AG09309 (cell line): ENCODE results near the gene MSRB3.

Experiments used
- DNase-seq: peaks from one replicate; pipeline ENCODE4 v3.0.0-alpha.2; 2010; ENCODE audit warnings: low read depth
- H3K4me3 ChIP-seq: 2 replicates; pipeline ENCODE4 v1.5.1; 2011; ENCODE audit warnings: mild to moderate bottlenecking, low read depth, low read length, moderate library complexity; ENCODE audit not compliant: control insufficient read depth
- CTCF ChIP-seq: IDR thresholded peaks from 2 replicates; pipeline ENCODE4 v1.5.1; 2011; ENCODE audit warnings: mild to moderate bottlenecking, low read depth, low read length, inconsistent platforms; ENCODE audit not compliant: insufficient read depth, control insufficient read depth; ENCODE audit errors: missing control alignments

Gene MSRB3

DNA sequence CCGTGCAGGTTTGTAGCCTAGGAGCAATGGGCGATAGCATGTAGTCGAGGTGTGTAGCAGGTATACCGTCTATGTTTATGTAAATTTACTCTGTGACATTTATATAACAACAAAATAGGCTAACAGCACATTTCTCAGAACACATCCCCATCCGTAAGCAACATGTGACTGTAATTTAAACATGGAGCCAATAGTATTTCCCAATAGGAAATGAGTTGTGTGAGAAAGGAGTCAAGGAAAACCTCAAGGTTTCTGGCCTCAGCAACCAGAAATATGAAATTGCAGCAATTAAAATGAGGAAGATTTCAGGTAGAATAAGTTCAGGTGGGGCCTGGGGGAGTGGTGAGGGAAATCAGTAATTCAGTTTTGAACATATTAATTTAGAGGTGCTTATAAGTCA, 136.0 kb downstream of the MSRB3 start:
- no peak overlapping the region for H3K4me3 ChIP-seq
- TF ChIP-seq CTCF, result no peak
- no peak for DNase-seq

DNA sequence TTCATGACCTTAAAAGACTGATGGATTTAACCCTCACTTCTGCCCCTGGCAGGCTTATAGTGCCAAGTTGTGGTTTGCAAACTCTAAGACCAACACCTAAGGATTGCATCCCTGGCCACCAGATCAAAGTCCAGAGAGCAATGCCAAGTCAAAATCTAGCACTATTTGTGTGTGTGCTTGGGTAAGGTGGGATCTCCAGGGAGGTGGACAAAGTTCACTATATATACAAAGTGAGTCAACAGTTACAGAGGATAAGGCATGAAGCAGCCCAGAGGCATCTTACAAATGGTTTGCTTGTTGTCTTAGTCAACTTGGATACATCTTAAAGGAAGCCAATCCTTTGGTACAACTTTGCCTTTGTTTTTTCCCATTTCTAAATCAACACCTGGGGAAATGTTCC, 137.3 kb downstream of the MSRB3 start:
- DNase-seq, result no peak

DNA sequence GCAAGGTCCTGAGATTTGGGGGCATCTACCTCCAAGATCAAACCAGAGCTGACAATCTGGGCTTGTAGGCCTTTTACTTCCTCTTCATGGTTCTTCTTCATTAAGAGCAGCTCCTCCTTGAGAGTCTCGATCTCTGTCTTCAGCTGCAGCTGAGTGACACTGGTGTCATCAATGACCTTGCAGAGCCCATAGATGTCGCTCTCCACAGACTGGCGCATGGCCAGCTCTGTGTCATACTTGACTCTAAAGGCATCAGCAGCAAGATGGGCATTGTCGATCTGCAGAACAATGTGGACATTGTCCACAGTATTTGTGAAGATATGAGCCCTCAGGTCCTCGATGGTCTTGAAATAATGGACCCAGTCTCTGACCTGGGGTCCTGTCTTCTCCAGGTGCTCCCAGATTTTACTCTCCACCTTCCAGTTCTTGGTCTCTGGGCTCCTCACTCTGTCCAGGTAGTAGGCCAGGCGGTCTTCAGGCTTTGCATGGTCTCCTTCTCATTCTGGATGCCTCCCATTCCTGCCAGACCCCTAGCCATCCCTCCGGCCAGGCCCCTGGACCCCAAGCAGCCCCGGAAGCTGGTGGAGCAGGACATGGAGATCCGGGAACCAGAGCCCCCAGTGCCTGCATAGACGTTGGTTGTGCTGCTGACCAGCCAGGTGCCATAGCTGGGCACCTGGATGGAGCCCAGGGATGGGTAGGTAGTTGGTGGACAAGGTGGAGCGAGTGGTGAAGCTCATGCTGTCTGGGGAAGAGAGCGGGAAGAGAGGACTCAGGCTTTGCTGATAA, 141.0 kb downstream of the MSRB3 start:
- no peak for DNase-seq
- no peak for TF ChIP-seq CTCF
- H3K4me3 ChIP-seq, result no peak overlapping the region

More for the DNA sequence above, 137.3 kb downstream of the MSRB3 start:
- TF ChIP-seq CTCF, result no peak
- no peak overlapping the region for H3K4me3 ChIP-seq

DNA sequence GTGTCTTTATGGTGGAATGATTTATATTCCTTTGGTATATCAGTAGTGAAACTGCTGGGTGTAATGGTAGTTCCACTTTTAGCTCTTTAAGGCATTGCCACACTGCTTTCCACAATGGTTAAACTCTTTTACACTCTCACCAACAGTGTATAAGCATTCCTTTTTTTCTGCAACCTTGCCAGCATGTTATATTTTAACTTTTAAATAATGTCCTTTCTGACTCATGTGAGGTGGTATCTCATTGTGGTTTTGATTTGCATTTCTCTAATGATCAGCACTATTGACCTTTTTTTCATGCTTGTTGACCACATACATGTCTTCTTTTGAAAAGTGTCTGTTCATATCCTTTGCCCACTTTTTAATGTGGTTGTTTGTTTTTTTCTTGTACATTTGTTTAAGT, 142.5 kb downstream of the MSRB3 start:
- DNase-seq, result no peak
- TF ChIP-seq CTCF, result no peak
- no peak overlapping the region for H3K4me3 ChIP-seq

DNA sequence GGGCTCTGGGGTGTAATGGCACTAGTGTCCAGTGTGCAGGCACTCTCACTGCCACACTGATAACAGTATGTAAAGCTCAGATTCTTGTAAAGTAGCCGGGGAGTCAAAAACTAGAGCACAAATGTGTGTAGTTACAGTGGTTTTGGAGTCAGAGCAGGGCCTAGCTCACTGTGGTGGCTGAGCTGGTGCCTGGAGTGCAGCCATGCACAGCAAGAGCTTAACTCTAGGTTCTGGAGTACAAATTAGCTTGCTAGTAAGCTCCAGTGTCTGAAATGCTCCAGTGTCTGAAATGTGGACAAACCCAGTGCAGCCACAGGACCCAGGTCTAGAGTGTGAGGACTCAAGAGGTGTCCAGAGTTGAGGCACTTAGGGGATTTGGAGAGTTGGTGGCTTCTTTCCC, 149.2 kb downstream of the MSRB3 start:
- no peak overlapping the region for H3K4me3 ChIP-seq
- DNase-seq, result no peak
- TF ChIP-seq CTCF, result no peak

DNA sequence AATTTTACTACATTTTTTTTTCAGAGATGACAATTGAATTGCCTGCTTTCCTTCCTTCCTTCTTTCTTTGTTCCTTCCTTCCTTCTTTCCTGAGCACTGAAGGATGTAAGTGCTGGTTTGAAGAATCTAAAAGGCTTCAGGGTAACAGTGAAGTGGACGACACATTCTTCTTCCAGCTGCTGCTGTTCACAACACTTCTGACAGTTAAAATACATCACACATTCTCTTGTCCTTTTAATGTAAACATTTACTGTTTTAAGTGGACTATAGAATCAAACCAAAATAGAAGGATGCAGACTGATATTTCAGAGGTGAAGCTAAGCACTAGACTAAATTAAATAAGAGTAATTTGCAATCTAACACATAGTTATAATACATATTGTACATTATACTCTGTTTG, 151.5 kb downstream of the MSRB3 start:
- no peak for TF ChIP-seq CTCF
- DNase-seq, result no peak

More for the DNA sequence above, 151.5 kb downstream of the MSRB3 start:
- H3K4me3 ChIP-seq, result no peak overlapping the region
